Esophagus squamous epithelium (tissue), 5 donors: ENCODE results near the gene MAG. TPM values are rescaled to one million over a fixed set of nuclear protein-coding genes. Genes with fewer than 3 reads are reported as not detected.
A peak's percentile ranks its signal among the peaks of the same experiment; 100 is the strongest.

Experiments
- DNase-seq: peaks from one replicate; lab custom pipeline; 2025; lab: John Stamatoyannopoulos, UW
- H3K27ac ChIP-seq, 4 donors: fragments of 200-600 bp; sonication (generic); one replicate each; pipeline ENCODE4 v1.5.1; 2016 to 2019; ENCODE audit warnings: mild to moderate bottlenecking in 1 of 4
- H3K27me3 ChIP-seq, 4 donors: fragments of 200-600 bp; sonication (generic); 1 replicate in 3 of 4; 2 replicates in 1 of 4; pipeline versions ENCODE4 v1.5.1 to v1.6.0; 2017 to 2021; ENCODE audit warnings: antibody characterized with exemption in 1 of 4
- H3K36me3 ChIP-seq, 3 donors: fragments of 200-600 bp; sonication (generic); one replicate each; pipeline ENCODE4 v1.5.1; 2016 to 2019
- H3K4me1 ChIP-seq, 3 donors: fragments of 200-600 bp; sonication (generic); one replicate each; pipeline ENCODE4 v1.5.1; 2017 to 2019
- H3K4me3 ChIP-seq, 4 donors: fragments of 200-600 bp; sonication (generic); 1 replicate in 3 of 4; 2 replicates in 1 of 4; pipeline ENCODE4 v1.5.1; 2016 to 2019; ENCODE audit warnings: mild to moderate bottlenecking in 2 of 4, moderate library complexity in 1 of 4
- H3K9me3 ChIP-seq, 3 donors: fragments of 200-600 bp; sonication (generic); one replicate each; pipeline ENCODE4 v1.5.1; 2016 to 2019
- POLR2A ChIP-seq, 4 donors: fragments of 450-650 bp; IDR thresholded peaks; one replicate each; pipeline ENCODE4 v1.6.1; 2017; ENCODE audit warnings: antibody characterized with exemption in 4 of 4, mild to moderate bottlenecking in 4 of 4, moderate library complexity in 3 of 4
- WGBS, 2 donors: methylation state at CpG; one replicate each; pipeline ENCODE4 v1.1.5; 2018; 5-methylcytosine and 5-hydroxymethylcytosine counted together
- intact Hi-C: fragments of 100-400 bp; cut with DNase I; formaldehyde crosslinking; loops from one replicate; pipeline ENCODE4 v1.15.0; 2022
- total RNA-seq, 4 donors: library from RNA; depleted of rRNA; stranded (reverse); fragments of >200 nt; gene quantifications; one replicate each; pipeline ENCODE4 v1.1.0, GENCODE V29; 2016
- TF ChIP-seq, protein P1 (sequence below), 6 experiments: fragments of 450-650 bp in 4 of 6; fragments of 200-600 bp in 2 of 6; sonication (generic) in 2 of 6; IDR thresholded peaks; one replicate each; pipeline ENCODE4 v1.5.1; 2016 to 2019; ENCODE audit warnings: antibody characterized with exemption in 6 of 6, mild to moderate bottlenecking in 4 of 6, moderate library complexity in 4 of 6
- donor health status: DM: yes; HTN: yes; CAD: no.

The MAG gene
- total RNA-seq, 4 donors from 2014 or later, result 2.3 TPM; not detected in 3

DNA sequence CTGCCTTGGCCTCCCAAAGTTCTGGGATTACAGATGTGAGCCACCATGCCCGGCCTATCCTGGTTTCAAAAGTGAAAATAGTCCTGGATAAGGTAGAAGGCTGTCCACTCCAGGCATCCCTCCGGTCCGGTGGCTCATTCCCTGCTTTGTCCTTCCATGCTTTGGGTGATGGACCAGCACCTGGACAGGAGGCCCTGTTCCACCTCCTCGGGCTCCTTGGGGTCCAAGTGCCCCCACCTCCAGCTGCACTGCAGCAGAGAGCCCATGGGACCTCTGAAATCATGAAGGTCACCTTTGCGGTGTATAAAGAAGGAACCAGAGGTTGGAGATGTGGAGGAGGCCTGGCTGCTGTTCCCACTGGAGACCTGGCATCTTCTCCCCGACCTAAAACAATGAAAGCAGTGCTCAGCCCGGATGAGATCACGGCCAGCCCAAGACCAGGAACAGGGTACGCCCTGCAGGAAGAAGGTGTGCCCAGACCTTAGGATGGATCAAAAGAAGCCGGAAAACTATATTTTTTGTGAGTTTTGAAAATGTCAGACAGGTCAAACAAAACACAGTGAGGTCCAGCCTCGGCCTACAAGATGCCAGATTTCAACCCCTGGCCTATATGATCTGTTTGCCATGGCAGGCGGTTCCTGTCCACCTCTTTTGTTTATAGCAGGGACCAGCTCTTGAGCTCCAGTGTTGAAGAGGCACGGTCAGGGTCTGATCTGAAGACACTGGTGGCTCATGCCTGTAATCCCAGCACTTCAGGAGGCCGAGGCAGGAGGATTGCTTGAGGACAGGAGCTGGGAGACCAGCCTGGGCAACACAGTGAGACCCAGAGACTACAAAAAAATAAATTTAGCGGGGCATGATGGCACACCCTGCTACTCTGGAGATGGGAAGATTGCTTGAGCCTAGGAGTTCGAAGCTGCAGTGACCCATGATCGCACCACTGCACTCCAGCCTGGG, 37.3 kb upstream of the MAG start:
- intact Hi-C loops, result no loop called here
- peak overlapping the region in 3 of 4 donors; percentile 7 to 69 (median 63) for H3K27ac ChIP-seq
- no peak for TF ChIP-seq POLR2A (IDR thresholded peaks at IDR 0.05)
- TF ChIP-seq, protein P1, sequence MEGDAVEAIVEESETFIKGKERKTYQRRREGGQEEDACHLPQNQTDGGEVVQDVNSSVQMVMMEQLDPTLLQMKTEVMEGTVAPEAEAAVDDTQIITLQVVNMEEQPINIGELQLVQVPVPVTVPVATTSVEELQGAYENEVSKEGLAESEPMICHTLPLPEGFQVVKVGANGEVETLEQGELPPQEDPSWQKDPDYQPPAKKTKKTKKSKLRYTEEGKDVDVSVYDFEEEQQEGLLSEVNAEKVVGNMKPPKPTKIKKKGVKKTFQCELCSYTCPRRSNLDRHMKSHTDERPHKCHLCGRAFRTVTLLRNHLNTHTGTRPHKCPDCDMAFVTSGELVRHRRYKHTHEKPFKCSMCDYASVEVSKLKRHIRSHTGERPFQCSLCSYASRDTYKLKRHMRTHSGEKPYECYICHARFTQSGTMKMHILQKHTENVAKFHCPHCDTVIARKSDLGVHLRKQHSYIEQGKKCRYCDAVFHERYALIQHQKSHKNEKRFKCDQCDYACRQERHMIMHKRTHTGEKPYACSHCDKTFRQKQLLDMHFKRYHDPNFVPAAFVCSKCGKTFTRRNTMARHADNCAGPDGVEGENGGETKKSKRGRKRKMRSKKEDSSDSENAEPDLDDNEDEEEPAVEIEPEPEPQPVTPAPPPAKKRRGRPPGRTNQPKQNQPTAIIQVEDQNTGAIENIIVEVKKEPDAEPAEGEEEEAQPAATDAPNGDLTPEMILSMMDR (IDR thresholded peaks at IDR 0.05), result no peak
- H3K27me3 ChIP-seq, result peaks cover 0 to 32% (median 0%) of the 10 kb centered on the region in 4 donors
- peaks cover 0 to 79% (median 0%) of the 10 kb centered on the region in 3 donors for H3K36me3 ChIP-seq
- DNase-seq, result no peak
- H3K9me3 ChIP-seq, result no peaks in the 10 kb centered on the region
- WGBS, 2 donors, result 87 to 90% methylated on average over 15 to 16 of the region's 17 CpGs
- no peak overlapping the region for H3K4me3 ChIP-seq
- H3K4me1 ChIP-seq, result peaks cover 0 to 41% (median 3%) of the 10 kb centered on the region in 3 donors

DNA sequence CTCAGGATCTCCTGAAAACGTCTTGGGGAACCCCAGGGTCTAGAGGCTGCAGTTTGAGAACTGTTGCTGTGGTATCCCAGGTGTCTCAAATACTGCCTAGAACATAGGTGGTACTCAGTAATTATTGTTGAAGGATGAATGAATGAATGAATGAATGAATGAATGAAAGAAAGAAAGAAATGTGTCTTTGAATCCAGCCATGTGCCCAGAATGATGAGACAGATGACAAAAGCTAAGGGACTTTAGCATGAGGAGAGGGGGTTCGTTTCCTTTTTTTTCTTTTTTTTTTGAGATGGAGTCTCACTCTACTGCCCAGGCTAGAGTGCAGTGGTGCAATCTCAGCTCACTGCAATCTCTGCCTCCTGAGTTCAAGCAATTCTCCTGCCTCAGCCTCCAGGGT, 35.4 kb upstream of the MAG start:
- Histone ChIP-seq H3K9me3 (no peaks in the 10 kb centered on the region), H3K4me3 (no peak overlapping the region), H3K4me1 (peaks cover 0 to 32% (median 0%) of the 10 kb centered on the region in 3 donors), H3K27ac (no peak overlapping the region), H3K27me3 (peaks cover 0 to 20% (median 0%) of the 10 kb centered on the region in 4 donors), H3K36me3 (peaks cover 0 to 78% (median 0%) of the 10 kb centered on the region in 3 donors)
- intact Hi-C loops, result no loop called here
- WGBS, 2 donors, result 41 to 62% methylated on average over 2 of the region's 2 CpGs
- TF ChIP-seq, protein P1 (IDR thresholded peaks at IDR 0.05), result no peak
- TF ChIP-seq POLR2A (IDR thresholded peaks at IDR 0.05), result no peak
- no peak for DNase-seq

DNA sequence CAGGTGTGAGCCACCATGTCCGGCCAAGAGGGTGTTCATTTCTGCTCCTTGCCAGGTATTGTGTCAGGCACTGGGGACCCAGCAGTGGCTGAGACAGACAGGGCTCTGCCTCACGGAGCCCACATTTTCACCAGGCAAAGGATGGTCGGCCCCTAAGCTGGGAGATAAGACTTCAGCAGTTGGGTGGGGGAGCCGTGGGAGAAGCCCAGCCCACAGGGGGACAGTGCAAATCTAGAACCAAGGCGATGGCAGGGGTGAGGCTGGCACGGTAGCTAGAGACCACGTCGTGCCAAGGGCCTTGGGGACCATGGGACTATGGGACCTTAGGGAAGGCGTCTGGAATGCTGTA, 34.9 kb upstream of the MAG start:
- H3K27me3 ChIP-seq, result peaks cover 0 to 20% (median 0%) of the 10 kb centered on the region in 4 donors
- WGBS, 2 donors, result 74 to 96% methylated on average over 5 to 6 of the region's 9 CpGs
- H3K27ac ChIP-seq, result no peak overlapping the region
- no peak for TF ChIP-seq POLR2A (IDR thresholded peaks at IDR 0.05)
- TF ChIP-seq, protein P1 (IDR thresholded peaks at IDR 0.05), result no peak
- no peak for DNase-seq
- H3K4me1 ChIP-seq, result peaks cover 0 to 38% (median 0%) of the 10 kb centered on the region in 3 donors
- no peak overlapping the region for H3K4me3 ChIP-seq
- intact Hi-C loops, result no loop called here
- no peaks in the 10 kb centered on the region for H3K9me3 ChIP-seq
- H3K36me3 ChIP-seq, result peaks cover 0 to 81% (median 0%) of the 10 kb centered on the region in 3 donors

DNA sequence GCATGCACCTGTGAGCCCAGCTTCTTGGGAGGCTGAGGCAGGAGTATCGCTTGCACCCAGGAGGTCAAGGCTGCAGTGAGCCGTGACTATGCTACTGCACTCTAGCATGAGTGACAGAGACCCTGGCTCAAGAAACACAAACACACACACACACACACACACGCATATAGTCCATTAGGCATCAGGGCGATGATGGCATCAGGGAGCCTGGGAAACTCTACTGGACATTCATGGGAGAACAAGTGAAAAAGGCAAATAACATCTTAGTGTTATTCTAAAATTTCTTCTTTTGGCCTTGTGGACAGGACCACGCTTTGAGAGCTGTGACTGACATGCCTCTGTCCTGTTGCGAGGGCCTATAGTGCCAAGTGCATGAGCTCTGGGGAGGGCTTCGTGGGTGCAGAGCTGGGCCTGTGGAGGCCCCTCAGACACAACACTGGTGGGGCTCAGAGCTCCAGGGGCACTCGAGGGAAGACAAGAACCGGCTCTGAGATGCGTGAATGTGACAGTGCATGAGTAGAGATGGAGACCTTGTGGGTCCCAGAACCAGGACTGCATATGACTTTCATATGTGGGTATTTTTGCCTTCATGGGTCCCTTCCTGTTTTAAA, 31.2 kb upstream of the MAG start:
- no peak overlapping the region for H3K4me3 ChIP-seq
- H3K36me3 ChIP-seq, result peaks cover 0 to 75% (median 0%) of the 10 kb centered on the region in 3 donors
- DNase-seq, result no peak
- peaks cover 3 to 39% (median 10%) of the 10 kb centered on the region in 3 donors for H3K4me1 ChIP-seq
- H3K9me3 ChIP-seq, result no peaks in the 10 kb centered on the region
- 79 to 80% methylated on average over 10 of the region's 10 CpGs for WGBS, 2 donors
- H3K27ac ChIP-seq, result no peak overlapping the region
- intact Hi-C loops, result no loop called here
- H3K27me3 ChIP-seq, result peaks cover 0 to 8% (median 0%) of the 10 kb centered on the region in 4 donors
- TF ChIP-seq POLR2A (IDR thresholded peaks at IDR 0.05), result no peak
- TF ChIP-seq, protein P1 (IDR thresholded peaks at IDR 0.05), result no peak
